H1 (cell line): Measurements from ENCODE around the gene ALG5. TPM values are rescaled to one million over a fixed set of nuclear protein-coding genes. Genes with fewer than 3 reads are reported as not detected.

ENCODE experiments used
- ATF3 ChIP-seq: IDR thresholded peaks from 2 replicates; pipeline ENCODE4 v1.6.1; 2011; ENCODE audit warnings: low read depth, mild to moderate bottlenecking, low read length; ENCODE audit not compliant: insufficient read depth
- CHD1 ChIP-seq: IDR thresholded peaks from 2 replicates; pipeline ENCODE4 v1.6.1; 2012; ENCODE audit warnings: low read depth, low read length, improper control_type of control experiment
- HDAC6 ChIP-seq: IDR thresholded peaks from one replicate; pipeline ENCODE4 v1.7.1; 2012; ENCODE audit warnings: low read depth, mild to moderate bottlenecking, inconsistent platforms, low read length, moderate library complexity
- JUN ChIP-seq: IDR thresholded peaks from 2 replicates; pipeline ENCODE4 v1.6.1; 2011; ENCODE audit warnings: low read depth, mild to moderate bottlenecking, improper control_type of control experiment, low read length
- KDM1A ChIP-seq: fragments of 200-600, 300-600 bp; sonication (generic); IDR thresholded peaks from 2 replicates; pipeline ENCODE4 v1.7.1; 2016; ENCODE audit warnings: mild to moderate bottlenecking, low read length, borderline replicate concordance
- RAD21 ChIP-seq, 2 experiments: IDR thresholded peaks in 1 of 2; conservative IDR thresholded peaks in 1 of 2; 2 replicates each; pipeline ENCODE4 v1.6.1; 2011; ENCODE audit warnings: low read depth in 2 of 2, low read length in 2 of 2, improper control_type of control experiment in 1 of 2, inconsistent platforms in 1 of 2, mild to moderate bottlenecking in 1 of 2, moderate library complexity in 1 of 2
- SRF ChIP-seq: IDR thresholded peaks from 2 replicates; pipeline ENCODE4 v1.6.1; 2011; ENCODE audit warnings: mild to moderate bottlenecking, low read depth, low read length, moderate library complexity
- polyA plus RNA-seq, 7 experiments: library from polyadenylated mRNA; depleted of rRNA in 3 of 7; stranded (reverse) in 5 of 7; unstranded in 2 of 7; fragments of >200 nt in 5 of 7; fragments of 200-250 nt in 2 of 7; gene quantifications; 1 replicate in 5 of 7; 2 replicates in 1 of 7; 4 replicates in 1 of 7; pipeline versions ENCODE4 v1.2.1 to v1.2.3, GENCODE V29; 2011 to 2013; ENCODE audit warnings: missing spikeins in 2 of 7, mixed read lengths in 2 of 7
- total RNA-seq: library from RNA; stranded (reverse); fragmentation: NEBNext Ultra II Directional; extraction: Animal tissue kit (Norgen Biotek cat#: 25700); gene quantifications from 2 replicates; pipeline ENCODE4 v1.2.1, GENCODE V29; 2021
- TF ChIP-seq, protein P1 (sequence below): IDR thresholded peaks from 2 replicates; pipeline ENCODE4 v1.6.1; 2012; ENCODE audit warnings: inconsistent platforms

ALG5 gene
- total and polyA plus RNA-seq, 2 of the 8 experiments (the other 6 are each of a cell fraction or from before 2014, with no cell fraction given) = 15.0 to 24.3 TPM

- TF ChIP-seq, protein P1, sequence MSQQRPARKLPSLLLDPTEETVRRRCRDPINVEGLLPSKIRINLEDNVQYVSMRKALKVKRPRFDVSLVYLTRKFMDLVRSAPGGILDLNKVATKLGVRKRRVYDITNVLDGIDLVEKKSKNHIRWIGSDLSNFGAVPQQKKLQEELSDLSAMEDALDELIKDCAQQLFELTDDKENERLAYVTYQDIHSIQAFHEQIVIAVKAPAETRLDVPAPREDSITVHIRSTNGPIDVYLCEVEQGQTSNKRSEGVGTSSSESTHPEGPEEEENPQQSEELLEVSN = no peak
- TF ChIP-seq KDM1A (no peak), RAD21 (IDR thresholded peaks at IDR 0.05 in 1 of 2, conservative IDR thresholded peaks at IDR 0.05 in 1 of 2; ENCODE audit: low read depth in 2 of 2, low read length in 2 of 2) (peak; percentile 10 to 52; a peak in 3 of 4 replicates), SRF (no peak), HDAC6 (no peak), JUN (no peak), ATF3 (no peak), CHD1 (0 out of 2 replicates have a peak, but pooled peaks have one; percentile 39)
Measured at GRCh38 chr13:36999054-36999714, at the start of gene ALG5 (continued).
